Fibroblast of lung (primary cell): ENCODE data around the gene CFAP161. TPM values are rescaled to one million over a fixed set of nuclear protein-coding genes. Genes with fewer than 3 reads are reported as not detected.

Experiments
- DNase-seq, 2 donors: peaks; one replicate each; pipeline versions ENCODE4 v3.0.0 to v3.0.0-alpha.2; 2010; ENCODE audit warnings: low read depth in 2 of 2
- H2AFZ ChIP-seq: 2 replicates; pipeline ENCODE4 v1.5.1; 2012; ENCODE audit warnings: low read length, control low read depth, inconsistent platforms
- H3K27ac ChIP-seq: 2 replicates; pipeline ENCODE4 v1.5.1; 2011; ENCODE audit warnings: low read length, control low read depth; ENCODE audit not compliant: insufficient read depth
- H3K27me3 ChIP-seq: 2 replicates; pipeline ENCODE4 v1.5.1; 2011; ENCODE audit warnings: mild to moderate bottlenecking, low read length; ENCODE audit not compliant: control insufficient read depth, insufficient read depth
- H3K36me3 ChIP-seq: 2 replicates; pipeline ENCODE4 v1.5.1; 2011; ENCODE audit warnings: low read length; ENCODE audit not compliant: control insufficient read depth, insufficient read depth
- H3K4me1 ChIP-seq: 2 replicates; pipeline ENCODE4 v1.5.1; 2011; ENCODE audit warnings: low read length; ENCODE audit not compliant: control insufficient read depth, insufficient read depth; ENCODE audit errors: extremely low read depth
- H3K4me2 ChIP-seq: 2 replicates; pipeline ENCODE4 v1.5.1; 2011; ENCODE audit warnings: low read length, control low read depth; ENCODE audit not compliant: insufficient read depth; ENCODE audit errors: extremely low read depth
- H3K4me3 ChIP-seq, 4 experiments: fragments of 200-600 bp in 1 of 4; sonication (generic) in 1 of 4; replicated peaks in 1 of 4; 2 replicates each; pipeline ENCODE4 v1.5.1; 2011 to 2016; ENCODE audit warnings: low read length in 4 of 4, low read depth in 3 of 4, mild to moderate bottlenecking in 3 of 4, control low read depth in 2 of 4, inconsistent platforms in 1 of 4, mixed read lengths in 1 of 4; ENCODE audit not compliant: insufficient read depth in 1 of 4; ENCODE audit errors: control extremely low read depth in 1 of 4
- H3K79me2 ChIP-seq: 2 replicates; pipeline ENCODE4 v1.5.1; 2012; ENCODE audit warnings: mild to moderate bottlenecking, low read length, inconsistent platforms; ENCODE audit not compliant: control insufficient read depth, insufficient read depth
- H3K9ac ChIP-seq: 2 replicates; pipeline ENCODE4 v1.5.1; 2011; ENCODE audit warnings: mild to moderate bottlenecking, low read length, control low read depth; ENCODE audit not compliant: insufficient read depth
- H3K9me3 ChIP-seq: 2 replicates; pipeline ENCODE4 v1.5.1; 2012; ENCODE audit warnings: low read depth, low read length; ENCODE audit not compliant: control insufficient read depth, insufficient read depth
- H4K20me1 ChIP-seq: 2 replicates; pipeline ENCODE4 v1.5.1; 2011; ENCODE audit warnings: low read length; ENCODE audit not compliant: control insufficient read depth, insufficient read depth; ENCODE audit errors: extremely low read depth
- EZH2 ChIP-seq: IDR thresholded peaks from 2 replicates; pipeline ENCODE4 v1.5.1; 2012; ENCODE audit warnings: low read length, control low read depth, mild to moderate bottlenecking; ENCODE audit errors: missing control alignments
- polyA plus RNA-seq, 2 donors: library from polyadenylated mRNA; depleted of rRNA in 1 of 2; stranded (reverse) in 1 of 2; unstranded in 1 of 2; fragments of >200 nt; gene quantifications; 2 replicates each; pipeline ENCODE4 v1.2.1, GENCODE V29; 2011 to 2012; ENCODE audit warnings: missing spikeins in 1 of 2
- total RNA-seq: library from RNA; depleted of rRNA; stranded (reverse); fragments of >200 nt; gene quantifications from 2 replicates; pipeline ENCODE4 v1.2.1, GENCODE V29; 2014
- TF ChIP-seq, protein P1 (sequence below), 2 donors: IDR thresholded peaks in 1 of 2; conservative IDR thresholded peaks in 1 of 2; 1 replicate in 1 of 2; 2 replicates in 1 of 2; pipeline ENCODE4 v1.5.1; 2011 to 2012; ENCODE audit warnings: low read length in 2 of 2, control low read depth in 1 of 2, inconsistent platforms in 1 of 2, low read depth in 1 of 2, mild to moderate bottlenecking in 1 of 2

The CFAP161 gene
- total and polyA plus RNA-seq, 2 donors (not counting 1 experiment from before 2014, with no cell fraction given) = 0.17 TPM; not detected in 1

DNA sequence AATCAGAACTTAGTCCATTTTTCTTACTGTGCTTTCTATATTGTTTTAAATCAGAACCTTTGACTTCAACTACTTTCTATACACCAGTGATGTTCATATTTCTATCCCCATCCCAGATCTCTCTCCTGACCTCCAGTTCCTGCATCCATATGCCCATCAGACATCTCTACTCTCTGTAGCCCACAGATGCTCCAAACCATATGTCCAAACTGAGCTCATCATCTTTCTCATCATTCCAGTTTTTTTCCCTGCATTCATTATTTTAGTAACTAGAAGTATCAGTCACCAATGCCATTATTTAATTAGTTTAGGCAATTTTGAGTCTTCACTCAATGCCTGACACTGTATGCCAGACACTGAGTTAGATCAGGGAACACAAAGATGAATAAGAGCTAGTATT is 37.2 kb downstream of the CFAP161 start:
- no peak overlapping the region for H3K9ac ChIP-seq
- H3K4me3 ChIP-seq = no peak overlapping the region
- no peaks in the 10 kb centered on the region for H3K4me1 ChIP-seq
- no peak for TF ChIP-seq EZH2
- TF ChIP-seq, protein P1, sequence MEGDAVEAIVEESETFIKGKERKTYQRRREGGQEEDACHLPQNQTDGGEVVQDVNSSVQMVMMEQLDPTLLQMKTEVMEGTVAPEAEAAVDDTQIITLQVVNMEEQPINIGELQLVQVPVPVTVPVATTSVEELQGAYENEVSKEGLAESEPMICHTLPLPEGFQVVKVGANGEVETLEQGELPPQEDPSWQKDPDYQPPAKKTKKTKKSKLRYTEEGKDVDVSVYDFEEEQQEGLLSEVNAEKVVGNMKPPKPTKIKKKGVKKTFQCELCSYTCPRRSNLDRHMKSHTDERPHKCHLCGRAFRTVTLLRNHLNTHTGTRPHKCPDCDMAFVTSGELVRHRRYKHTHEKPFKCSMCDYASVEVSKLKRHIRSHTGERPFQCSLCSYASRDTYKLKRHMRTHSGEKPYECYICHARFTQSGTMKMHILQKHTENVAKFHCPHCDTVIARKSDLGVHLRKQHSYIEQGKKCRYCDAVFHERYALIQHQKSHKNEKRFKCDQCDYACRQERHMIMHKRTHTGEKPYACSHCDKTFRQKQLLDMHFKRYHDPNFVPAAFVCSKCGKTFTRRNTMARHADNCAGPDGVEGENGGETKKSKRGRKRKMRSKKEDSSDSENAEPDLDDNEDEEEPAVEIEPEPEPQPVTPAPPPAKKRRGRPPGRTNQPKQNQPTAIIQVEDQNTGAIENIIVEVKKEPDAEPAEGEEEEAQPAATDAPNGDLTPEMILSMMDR (conservative IDR thresholded peaks at IDR 0.05 in 1 of 2, IDR thresholded peaks at IDR 0.05 in 1 of 2; ENCODE audit: low read depth in 1 of 2, low read length in 2 of 2) = no peak
- H3K4me2 ChIP-seq = no peak overlapping the region
- H3K79me2 ChIP-seq = no peaks in the 10 kb centered on the region
- H3K36me3 ChIP-seq = no peaks in the 10 kb centered on the region
- no peak for DNase-seq
- H3K9me3 ChIP-seq = no peaks in the 10 kb centered on the region
- H3K27ac ChIP-seq = no peak overlapping the region
- no peaks in the 10 kb centered on the region for H3K27me3 ChIP-seq
- H4K20me1 ChIP-seq = no peaks in the 10 kb centered on the region
- H2AFZ ChIP-seq = no peak overlapping the region

DNA sequence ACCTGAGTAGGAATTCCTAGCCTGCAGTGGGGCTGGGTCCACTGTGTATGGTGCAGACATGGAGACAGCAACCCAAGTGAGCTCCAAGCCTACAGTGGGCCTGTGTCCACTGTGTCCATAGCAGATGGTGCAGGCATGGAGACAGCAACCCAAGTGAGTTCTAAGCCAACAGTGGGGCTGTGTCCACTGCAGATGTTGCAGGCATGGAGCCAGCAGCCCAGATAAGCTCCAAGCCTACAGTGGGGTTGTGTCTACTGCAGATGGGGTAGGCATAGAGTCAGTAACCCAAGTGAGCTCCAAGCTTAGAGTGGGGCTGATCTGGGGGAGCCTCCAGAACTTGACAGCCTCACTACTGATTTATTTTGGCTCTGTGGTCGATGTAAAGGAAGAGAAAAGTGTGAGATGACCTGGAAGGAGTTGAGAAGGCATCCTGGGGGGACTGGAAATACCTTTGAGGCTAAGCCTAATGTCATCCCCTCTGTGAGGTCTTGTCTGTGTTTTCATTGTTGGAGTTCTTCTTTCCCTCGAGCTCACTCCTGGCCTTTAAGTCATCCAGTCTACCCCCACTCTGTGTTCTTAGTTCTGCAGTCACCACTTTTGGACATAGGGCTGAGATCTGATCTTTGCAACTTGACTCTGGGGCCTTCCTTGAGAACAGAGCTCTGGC is 40.2 kb downstream of the CFAP161 start:
- Histone ChIP-seq H3K4me1 (no peaks in the 10 kb centered on the region), H2AFZ (no peak overlapping the region), H3K27me3 (no peaks in the 10 kb centered on the region), H3K9ac (no peak overlapping the region), H4K20me1 (no peaks in the 10 kb centered on the region), H3K4me3 (no peak overlapping the region), H3K4me2 (no peak overlapping the region), H3K27ac (no peak overlapping the region), H3K9me3 (no peaks in the 10 kb centered on the region), H3K36me3 (no peaks in the 10 kb centered on the region), H3K79me2 (no peaks in the 10 kb centered on the region)
- TF ChIP-seq, protein P1 (conservative IDR thresholded peaks at IDR 0.05 in 1 of 2, IDR thresholded peaks at IDR 0.05 in 1 of 2; ENCODE audit: low read depth in 1 of 2, low read length in 2 of 2) = no peak
- TF ChIP-seq EZH2 = no peak
- no peak for DNase-seq

- Histone ChIP-seq H2AFZ (no peak overlapping the region), H3K79me2 (no peaks in the 10 kb centered on the region), H3K9me3 (no peaks in the 10 kb centered on the region), H3K9ac (no peak overlapping the region), H3K4me3 (no peak overlapping the region), H3K4me2 (no peak overlapping the region), H3K27me3 (no peaks in the 10 kb centered on the region), H3K36me3 (no peaks in the 10 kb centered on the region), H3K27ac (no peak overlapping the region), H4K20me1 (no peaks in the 10 kb centered on the region), H3K4me1 (no peaks in the 10 kb centered on the region)
- TF ChIP-seq EZH2 = no peak
- TF ChIP-seq, protein P1 (conservative IDR thresholded peaks at IDR 0.05 in 1 of 2, IDR thresholded peaks at IDR 0.05 in 1 of 2; ENCODE audit: low read depth in 1 of 2, low read length in 2 of 2) = no peak
- DNase-seq = peak in 1 of 2 donors; percentile 6
These were observed 40.8 kb downstream of the CFAP161 start for GRCh38 chr15:81174792-81175327.
